ENCODE measurements around the gene LONP1. TPM values are rescaled to one million over a fixed set of nuclear protein-coding genes. Genes with fewer than 3 reads are reported as not detected.
A peak's percentile ranks its signal among the peaks of the same experiment; 100 is the strongest.

Gene LONP1
- total and polyA plus RNA-seq, 8 donors = 23.3 to 63.9 (median 39.4) TPM

DNA sequence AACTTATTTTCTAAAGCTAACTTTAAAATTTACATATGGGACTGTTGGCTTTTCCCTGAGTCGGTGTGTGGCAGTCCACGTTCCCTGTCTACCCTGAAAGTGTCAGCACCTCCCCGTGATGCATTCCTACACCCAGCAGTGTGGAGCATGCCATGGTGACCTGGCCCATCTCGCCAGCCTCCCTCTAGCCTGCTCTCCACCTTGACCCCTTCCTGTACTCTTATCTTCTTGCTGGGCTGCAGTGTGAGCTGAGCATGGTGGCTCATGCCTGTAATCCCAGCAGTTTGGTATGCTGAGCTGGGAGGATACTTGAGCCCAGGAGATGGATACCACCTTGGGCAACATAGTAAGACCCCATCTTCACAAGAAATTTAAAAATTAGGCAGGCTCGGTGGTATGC is 65.0 kb downstream of the LONP1 start:
- Histone ChIP-seq H3K9me3 (no peaks in the 10 kb centered on the region), H3K36me3 (peaks cover 12 to 95% (median 78%) of the 10 kb centered on the region in 3 donors), H3K4me1 (no peaks in the 10 kb centered on the region), H3K27ac (no peak overlapping the region), H3K4me3 (no peak overlapping the region), H3K27me3 (no peaks in the 10 kb centered on the region)
- DNase-seq = peak in 1 of 6 donors; percentile 15
- 90% methylated on average over 5 of the region's 5 CpGs for WGBS, 2 donors
- intact Hi-C loops (cut with DNase I) = no loop called here
- no peak for ATAC-seq
- TF ChIP-seq CTCF (IDR thresholded peaks at IDR 0.05) = no peak
- no peak for FAIRE-seq

- Histone ChIP-seq H3K27ac (no peak overlapping the region), H3K4me3 (no peak overlapping the region), H3K4me1 (no peaks in the 10 kb centered on the region), H3K27me3 (no peaks in the 10 kb centered on the region), H3K36me3 (peaks cover 5 to 90% (median 63%) of the 10 kb centered on the region in 3 donors), H3K9me3 (no peaks in the 10 kb centered on the region)
- ATAC-seq (no peak), DNase-seq (peak in 1 of 6 donors; percentile 18), FAIRE-seq (no peak)
- 91 to 96% methylated on average over 10 of the region's 10 CpGs for WGBS, 2 donors
- intact Hi-C loops (cut with DNase I) = no loop called here
- no peak for TF ChIP-seq CTCF (IDR thresholded peaks at IDR 0.05)
Observed at GRCh38 chr19:5652261-5652660, 67.7 kb downstream of the LONP1 start.

GRCh38 chr19:5651361-5651760 is 68.6 kb downstream of the LONP1 start:
- no peak overlapping the region for H3K4me3 ChIP-seq
- H3K27ac ChIP-seq = no peak overlapping the region
- ATAC-seq = no peak
- intact Hi-C loops (cut with DNase I) = no loop called here
- no peaks in the 10 kb centered on the region for H3K9me3 ChIP-seq
- no peaks in the 10 kb centered on the region for H3K4me1 ChIP-seq
- peaks cover 5 to 90% (median 66%) of the 10 kb centered on the region in 3 donors for H3K36me3 ChIP-seq
- TF ChIP-seq CTCF (IDR thresholded peaks at IDR 0.05) = no peak
- no peak for FAIRE-seq
- peak in 1 of 6 donors; percentile 32 for DNase-seq
- WGBS, 2 donors = 92 to 94% methylated on average over 5 of the region's 5 CpGs
- no peaks in the 10 kb centered on the region for H3K27me3 ChIP-seq

DNA sequence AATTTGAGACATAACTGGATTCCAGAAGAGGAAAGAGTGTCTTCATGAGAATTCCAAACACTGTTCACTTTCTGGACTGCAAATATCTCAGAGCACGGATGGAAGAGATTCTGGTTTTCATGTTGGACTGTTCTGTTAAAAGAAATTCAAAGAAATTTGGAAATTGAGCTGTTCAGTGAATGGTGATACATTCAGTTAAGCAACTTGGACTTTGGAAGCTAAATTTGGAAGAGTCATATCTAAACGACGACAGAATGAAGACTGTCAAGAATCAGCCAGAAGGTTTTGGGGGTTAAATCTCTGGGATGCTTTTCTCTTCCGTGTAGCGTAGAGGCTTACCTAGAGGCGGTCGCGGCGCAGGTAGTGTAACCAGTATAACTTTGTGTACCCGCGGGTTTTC is 71.5 kb downstream of the LONP1 start:
- H3K27ac ChIP-seq = no peak overlapping the region
- TF ChIP-seq CTCF (IDR thresholded peaks at IDR 0.05) = no peak
- no peaks in the 10 kb centered on the region for H3K27me3 ChIP-seq
- no peaks in the 10 kb centered on the region for H3K9me3 ChIP-seq
- peaks cover 5 to 80% (median 41%) of the 10 kb centered on the region in 3 donors for H3K36me3 ChIP-seq
- ATAC-seq (no peak), FAIRE-seq (no peak), DNase-seq (no peak)
- H3K4me1 ChIP-seq = no peaks in the 10 kb centered on the region
- no peak overlapping the region for H3K4me3 ChIP-seq
- WGBS, 2 donors = 85 to 89% methylated on average over 9 of the region's 11 CpGs
- intact Hi-C loops (cut with DNase I) = no loop called here

- ATAC-seq (no peak), DNase-seq (peak in 1 of 6 donors; percentile 5), FAIRE-seq (no peak)
- Histone ChIP-seq H3K27ac (no peak overlapping the region), H3K27me3 (no peaks in the 10 kb centered on the region), H3K4me3 (no peak overlapping the region), H3K9me3 (no peaks in the 10 kb centered on the region), H3K36me3 (peaks cover 5 to 62% (median 37%) of the 10 kb centered on the region in 3 donors), H3K4me1 (peaks cover 0 to 8% (median 0%) of the 10 kb centered on the region in 3 donors)
- WGBS, 2 donors = 83 to 87% methylated on average over 4 of the region's 4 CpGs
- intact Hi-C loops (cut with DNase I) = no loop called here
- no peak for TF ChIP-seq CTCF (IDR thresholded peaks at IDR 0.05)
Observed at GRCh38 chr19:5646703-5647102, 73.2 kb downstream of the LONP1 start.

All from pancreas (tissue), 10 donors.